ENCODE data around the gene EDARADD.

Gene EDARADD

GRCh38 chr1:236471653-236472052 is 77.6 kb downstream of the EDARADD start:
- H3K79me2 ChIP-seq (ENCODE audit: low read length), result no peaks in the 10 kb centered on the region
- no peaks in the 10 kb centered on the region for H3K9me3 ChIP-seq (ENCODE audit: insufficient read depth, low read length)
- no peak overlapping the region for H2AFZ ChIP-seq (ENCODE audit: low read depth, low read length)
- no peak overlapping the region for H3K4me3 ChIP-seq (ENCODE audit: low read length)
- H3K36me3 ChIP-seq (replicated peaks; ENCODE audit: low read depth, low read length), result no peaks in the 10 kb centered on the region
- no peak overlapping the region for H3K27ac ChIP-seq (ENCODE audit: low read length)
- H3K4me1 ChIP-seq (ENCODE audit: low read length), result no peaks in the 10 kb centered on the region
- H3K4me2 ChIP-seq (ENCODE audit: low read length), result no peak overlapping the region
- no peak overlapping the region for H3K9ac ChIP-seq (ENCODE audit: low read length)
- H3K27me3 ChIP-seq (ENCODE audit: low read depth, low read length), result peaks cover 67% of the 10 kb centered on the region
- no peak for TF ChIP-seq CTCF (IDR thresholded peaks at IDR 0.05; ENCODE audit: low read depth, low read length)
- TF ChIP-seq EZH2phosphoT487 (IDR thresholded peaks at IDR 0.05; ENCODE audit: low read depth), result no peak
- 0 out of 2 replicates have a peak, but pooled peaks cover 5% of the 10 kb centered on the region for H4K20me1 ChIP-seq (ENCODE audit: insufficient read depth, low read length)

- peaks cover 59% of the 10 kb centered on the region for H3K27me3 ChIP-seq (ENCODE audit: low read depth, low read length)
- no peak overlapping the region for H3K4me3 ChIP-seq (ENCODE audit: low read length)
- 0 out of 2 replicates have a peak, but pooled peaks cover 5% of the 10 kb centered on the region for H4K20me1 ChIP-seq (ENCODE audit: insufficient read depth, low read length)
- no peak overlapping the region for H3K27ac ChIP-seq (ENCODE audit: low read length)
- H3K79me2 ChIP-seq (ENCODE audit: low read length), result no peaks in the 10 kb centered on the region
- H3K9me3 ChIP-seq (ENCODE audit: insufficient read depth, low read length), result no peaks in the 10 kb centered on the region
- H3K4me1 ChIP-seq (ENCODE audit: low read length), result no peaks in the 10 kb centered on the region
- H3K9ac ChIP-seq (ENCODE audit: low read length), result no peak overlapping the region
- no peak overlapping the region for H3K4me2 ChIP-seq (ENCODE audit: low read length)
- TF ChIP-seq EZH2phosphoT487 (IDR thresholded peaks at IDR 0.05; ENCODE audit: low read depth) (no peak), CTCF (IDR thresholded peaks at IDR 0.05; ENCODE audit: low read depth, low read length) (no peak)
- H3K36me3 ChIP-seq (replicated peaks; ENCODE audit: low read depth, low read length), result no peaks in the 10 kb centered on the region
- no peak overlapping the region for H2AFZ ChIP-seq (ENCODE audit: low read depth, low read length)
These were observed 79.0 kb downstream of the EDARADD start for GRCh38 chr1:236472850-236473788.

- no peaks in the 10 kb centered on the region for H3K79me2 ChIP-seq (ENCODE audit: low read length)
- no peaks in the 10 kb centered on the region for H3K4me1 ChIP-seq (ENCODE audit: low read length)
- no peak overlapping the region for H3K9ac ChIP-seq (ENCODE audit: low read length)
- no peaks in the 10 kb centered on the region for H3K36me3 ChIP-seq (replicated peaks; ENCODE audit: low read depth, low read length)
- 0 out of 2 replicates have a peak, but pooled peaks cover 5% of the 10 kb centered on the region for H4K20me1 ChIP-seq (ENCODE audit: insufficient read depth, low read length)
- no peak overlapping the region for H2AFZ ChIP-seq (ENCODE audit: low read depth, low read length)
- H3K27ac ChIP-seq (ENCODE audit: low read length), result no peak overlapping the region
- TF ChIP-seq EZH2phosphoT487 (IDR thresholded peaks at IDR 0.05; ENCODE audit: low read depth) (no peak), CTCF (IDR thresholded peaks at IDR 0.05; ENCODE audit: low read depth, low read length) (no peak)
- H3K9me3 ChIP-seq (ENCODE audit: insufficient read depth, low read length), result no peaks in the 10 kb centered on the region
- H3K4me2 ChIP-seq (ENCODE audit: low read length), result no peak overlapping the region
- H3K4me3 ChIP-seq (ENCODE audit: low read length), result no peak overlapping the region
- H3K27me3 ChIP-seq (ENCODE audit: low read depth, low read length), result peaks cover 53% of the 10 kb centered on the region
These were observed 81.9 kb downstream of the EDARADD start for GRCh38 chr1:236476019-236476418.

- Histone ChIP-seq H3K4me2 (ENCODE audit: low read length) (no peak overlapping the region), H2AFZ (ENCODE audit: low read depth, low read length) (no peak overlapping the region)
These were observed 86.8 kb downstream of the EDARADD start for GRCh38 chr1:236480758-236481436.

More at GRCh38 chr1:236480758-236481436, 86.8 kb downstream of the EDARADD start:
- TF ChIP-seq CTCF (IDR thresholded peaks at IDR 0.05; ENCODE audit: low read depth, low read length) (no peak), EZH2phosphoT487 (IDR thresholded peaks at IDR 0.05; ENCODE audit: low read depth) (no peak)
- Histone ChIP-seq H3K4me3 (ENCODE audit: low read length) (no peak overlapping the region), H3K27me3 (ENCODE audit: low read depth, low read length) (peaks cover 33% of the 10 kb centered on the region), H4K20me1 (ENCODE audit: insufficient read depth, low read length) (no peaks in the 10 kb centered on the region), H3K9ac (ENCODE audit: low read length) (no peak overlapping the region), H3K4me1 (ENCODE audit: low read length) (no peaks in the 10 kb centered on the region), H3K36me3 (replicated peaks; ENCODE audit: low read depth, low read length) (no peaks in the 10 kb centered on the region), H3K79me2 (ENCODE audit: low read length) (no peaks in the 10 kb centered on the region), H3K27ac (ENCODE audit: low read length) (no peak overlapping the region), H3K9me3 (ENCODE audit: insufficient read depth, low read length) (no peaks in the 10 kb centered on the region)

All from OCI-LY3 (cell line).